Liver (tissue), 9 donors: ENCODE results near the gene NOM1. TPM values are rescaled to one million over a fixed set of nuclear protein-coding genes. Genes with fewer than 3 reads are reported as not detected.

Experiments used
- DNase-seq: peaks from one replicate; pipeline ENCODE4 v3.0.0-alpha.2; 2017; ENCODE audit warnings: low spot score
- H3K27ac ChIP-seq, 2 donors: one replicate each; pipeline ENCODE4 v1.7.0; 2013; ENCODE audit warnings: inconsistent platforms in 2 of 2, low read length in 2 of 2, control low read depth in 1 of 2, low read depth in 1 of 2, mild to moderate bottlenecking in 1 of 2
- H3K27me3 ChIP-seq, 4 donors: one replicate each; pipeline versions ENCODE4 v1.6.1 to v1.7.0; 2013; ENCODE audit warnings: low read length in 3 of 4, inconsistent platforms in 1 of 4, mild to moderate bottlenecking in 1 of 4, moderate library complexity in 1 of 4; ENCODE audit not compliant: control insufficient read depth in 4 of 4, insufficient read depth in 4 of 4
- H3K36me3 ChIP-seq, 4 donors: one replicate each; pipeline versions ENCODE4 v1.6.1 to v1.7.0; 2013; ENCODE audit warnings: low read length in 3 of 4, mild to moderate bottlenecking in 3 of 4, low read depth in 1 of 4, moderate library complexity in 1 of 4; ENCODE audit not compliant: control insufficient read depth in 4 of 4, insufficient read depth in 3 of 4
- H3K4me1 ChIP-seq, 4 donors: one replicate each; pipeline versions ENCODE4 v1.6.1 to v1.7.0; 2013; ENCODE audit warnings: low read length in 3 of 4, mild to moderate bottlenecking in 3 of 4, moderate library complexity in 1 of 4; ENCODE audit not compliant: control insufficient read depth in 4 of 4, insufficient read depth in 4 of 4
- H3K4me3 ChIP-seq, 3 donors: one replicate each; pipeline versions ENCODE4 v1.6.1 to v1.7.0; 2013; ENCODE audit warnings: low read length in 3 of 3, control low read depth in 1 of 3, low read depth in 1 of 3, mild to moderate bottlenecking in 1 of 3
- H3K9ac ChIP-seq, 2 donors: one replicate each; pipeline ENCODE4 v1.7.0; 2013; ENCODE audit warnings: low read length in 2 of 2, mild to moderate bottlenecking in 2 of 2, moderate library complexity in 2 of 2, control low read depth in 1 of 2, low read depth in 1 of 2
- H3K9me3 ChIP-seq, 4 donors: one replicate each; pipeline versions ENCODE4 v1.6.1 to v1.7.0; 2013; ENCODE audit warnings: low read length in 3 of 4; ENCODE audit not compliant: control insufficient read depth in 4 of 4
- ATF3 ChIP-seq: IDR thresholded peaks from 2 replicates; pipeline ENCODE4 v1.6.1; 2016; ENCODE audit warnings: antibody characterized with exemption
- CTCF ChIP-seq: fragments of 150-350 bp; IDR thresholded peaks from 2 replicates; pipeline ENCODE4 v1.5.1; 2017; ENCODE audit warnings: improper control_type of control experiment, low read depth, low read length; ENCODE audit not compliant: missing input control
- EGR1 ChIP-seq, 2 donors: IDR thresholded peaks; 2 replicates each; pipeline ENCODE4 v1.6.1; 2016 to 2018; ENCODE audit warnings: antibody characterized with exemption in 2 of 2, low read depth in 2 of 2
- FOXA1 ChIP-seq: IDR thresholded peaks from 2 replicates; pipeline ENCODE4 v1.6.1; 2016; ENCODE audit warnings: antibody characterized with exemption
- FOXA2 ChIP-seq: IDR thresholded peaks from 2 replicates; pipeline ENCODE4 v1.6.1; 2016; ENCODE audit warnings: antibody characterized with exemption
- GABPA ChIP-seq, 2 donors: IDR thresholded peaks in 1 of 2; conservative IDR thresholded peaks in 1 of 2; 2 replicates each; pipeline ENCODE4 v1.6.1; 2016; ENCODE audit warnings: antibody characterized with exemption in 2 of 2, mild to moderate bottlenecking in 1 of 2, moderate library complexity in 1 of 2
- HNF4A ChIP-seq, 2 donors: conservative IDR thresholded peaks; 2 replicates each; pipeline ENCODE4 v1.6.1; 2016; ENCODE audit warnings: antibody characterized with exemption in 2 of 2, mild to moderate bottlenecking in 2 of 2
- HNF4G ChIP-seq: IDR thresholded peaks from 2 replicates; pipeline ENCODE4 v1.6.1; 2016; ENCODE audit warnings: antibody characterized with exemption
- JUND ChIP-seq, 2 donors: IDR thresholded peaks; 2 replicates each; pipeline ENCODE4 v1.6.1; 2016; ENCODE audit warnings: antibody characterized with exemption in 2 of 2
- MAX ChIP-seq: IDR thresholded peaks from 2 replicates; pipeline ENCODE4 v1.6.1; 2016; ENCODE audit warnings: antibody characterized with exemption
- NR2F2 ChIP-seq: IDR thresholded peaks from 2 replicates; pipeline ENCODE4 v1.6.1; 2016; ENCODE audit warnings: antibody characterized with exemption
- RAD21 ChIP-seq, 2 donors: IDR thresholded peaks; 2 replicates each; pipeline ENCODE4 v1.6.1; 2016; ENCODE audit warnings: antibody characterized with exemption in 2 of 2, mild to moderate bottlenecking in 2 of 2
- REST ChIP-seq: IDR thresholded peaks from 2 replicates; pipeline ENCODE4 v1.6.1; 2016; ENCODE audit warnings: antibody characterized with exemption, mild to moderate bottlenecking
- RXRA ChIP-seq, 2 donors: IDR thresholded peaks; 2 replicates each; pipeline ENCODE4 v1.6.1; 2017 to 2018; ENCODE audit warnings: antibody characterized with exemption in 2 of 2, mild to moderate bottlenecking in 1 of 2
- SP1 ChIP-seq: IDR thresholded peaks from 2 replicates; pipeline ENCODE4 v1.6.1; 2018; ENCODE audit warnings: antibody characterized with exemption, mild to moderate bottlenecking
- TAF1 ChIP-seq: conservative IDR thresholded peaks from 2 replicates; pipeline ENCODE4 v1.6.1; 2016; ENCODE audit warnings: antibody characterized with exemption, mild to moderate bottlenecking
- YY1 ChIP-seq: IDR thresholded peaks from 2 replicates; pipeline ENCODE4 v1.6.1; 2016; ENCODE audit warnings: antibody characterized with exemption, mild to moderate bottlenecking
- ZBTB33 ChIP-seq: IDR thresholded peaks from 2 replicates; pipeline ENCODE4 v1.6.1; 2016; ENCODE audit warnings: antibody characterized with exemption
- WGBS: extraction: QIAGEN DNeasy Blood & Tissue Kit; methylation state at CpG from one replicate; pipeline ENCODE4 v1.1.7; 2013; 5-methylcytosine and 5-hydroxymethylcytosine counted together
- polyA plus RNA-seq, 2 donors: library from polyadenylated mRNA; stranded (reverse) in 1 of 2; unstranded in 1 of 2; fragments of 200-250 nt in 1 of 2; fragments of >200 nt in 1 of 2; fragmentation: Nextera tagmentation in 1 of 2; extraction: Ambion mirVana in 1 of 2; gene quantifications; one replicate each; pipeline versions ENCODE4 v1.2.1 to v1.2.3, GENCODE V29; 2013 to 2015
- total RNA-seq, 2 donors: library from RNA; depleted of rRNA; stranded (reverse); fragments of >200 nt; gene quantifications; one replicate each; pipeline ENCODE4 v1.2.3, GENCODE V29; 2014
- donor health status: healthy.
- donor health status: healthy.
- donor health status: healthy.
- donor health status: healthy.
- donor health status: healthy.

Gene NOM1
- total and polyA plus RNA-seq, 4 donors = 4.0 to 11.4 (median 6.2) TPM

- peaks cover 0 to 24% (median 11%) of the 10 kb centered on the region in 4 donors for H3K4me1 ChIP-seq
- DNase-seq = no peak
These were observed 71.1 kb downstream of the NOM1 start for GRCh38 chr7:157020514-157021070.

More at GRCh38 chr7:157020514-157021070, 71.1 kb downstream of the NOM1 start:
- Histone ChIP-seq H3K36me3 (no peaks in the 10 kb centered on the region), H3K9me3 (peaks cover 0 to 3% (median 1%) of the 10 kb centered on the region in 4 donors), H3K27ac (no peak overlapping the region), H3K9ac (no peak overlapping the region), H3K4me3 (no peak overlapping the region), H3K27me3 (peaks cover 10 to 37% (median 29%) of the 10 kb centered on the region in 4 donors)
- WGBS = 7% methylated on average over 38 of the region's 38 CpGs
- TF ChIP-seq FOXA2 (no peak), NR2F2 (no peak), HNF4A (conservative IDR thresholded peaks at IDR 0.05) (no peak), EGR1 (IDR thresholded peaks at IDR 0.05; ENCODE audit: low read depth in 2 of 2) (no peak), CTCF (no peak), JUND (IDR thresholded peaks at IDR 0.05) (no peak), RXRA (IDR thresholded peaks at IDR 0.05) (no peak), FOXA1 (no peak), ATF3 (no peak), GABPA (IDR thresholded peaks at IDR 0.05 in 1 of 2, conservative IDR thresholded peaks at IDR 0.05 in 1 of 2) (no peak), RAD21 (IDR thresholded peaks at IDR 0.05) (no peak), YY1 (no peak), REST (no peak), ZBTB33 (no peak), SP1 (no peak), MAX (no peak), TAF1 (no peak), HNF4G (no peak)
